ENCODE results near the gene EPC2.

The EPC2 gene

GRCh38 chr2:148720501-148721001 is 76.0 kb downstream of the EPC2 start:
- Histone ChIP-seq H3K27me3 (ENCODE audit: insufficient read depth, poor library complexity, severe bottlenecking) (no peaks in the 10 kb centered on the region), H3K27ac (replicated peaks) (no peak overlapping the region), H3K4me3 (replicated peaks; ENCODE audit: insufficient read depth, low read length) (no peak overlapping the region)
- no peak for DNase-seq (ENCODE audit: low read depth in 1 of 2, low spot score in 1 of 2)
- TF ChIP-seq CTCF (IDR thresholded peaks at IDR 0.05; ENCODE audit: insufficient read depth, low read length) (no peak), GABPA (IDR thresholded peaks at IDR 0.05; ENCODE audit: low read depth) (no peak), SPI1 (IDR thresholded peaks at IDR 0.05; ENCODE audit: borderline replicate concordance, low read depth) (no peak), POLR2AphosphoS5 (IDR thresholded peaks at IDR 0.05; ENCODE audit: low read depth) (no peak), REST (IDR thresholded peaks at IDR 0.05; ENCODE audit: insufficient replicate concordance, low read depth) (no peak)

GRCh38 chr2:148721520-148721931 is 77.0 kb downstream of the EPC2 start:
- TF ChIP-seq SPI1 (IDR thresholded peaks at IDR 0.05; ENCODE audit: borderline replicate concordance, low read depth), result peak; percentile 9; the same call in 1 of the 2 replicates
- TF ChIP-seq POLR2AphosphoS5 (IDR thresholded peaks at IDR 0.05; ENCODE audit: low read depth), result no peak
- no peak for TF ChIP-seq REST (IDR thresholded peaks at IDR 0.05; ENCODE audit: insufficient replicate concordance, low read depth)
- TF ChIP-seq CTCF (IDR thresholded peaks at IDR 0.05; ENCODE audit: insufficient read depth, low read length), result no peak
- TF ChIP-seq GABPA (IDR thresholded peaks at IDR 0.05; ENCODE audit: low read depth), result no peak
- no peak for DNase-seq (ENCODE audit: low read depth in 1 of 2, low spot score in 1 of 2)
- H3K4me3 ChIP-seq (replicated peaks; ENCODE audit: insufficient read depth, low read length), result no peak overlapping the region
- no peaks in the 10 kb centered on the region for H3K27me3 ChIP-seq (ENCODE audit: insufficient read depth, poor library complexity, severe bottlenecking)
- no peak overlapping the region for H3K27ac ChIP-seq (replicated peaks)

GRCh38 chr2:148721991-148722777 is 77.6 kb downstream of the EPC2 start:
- DNase-seq (ENCODE audit: low read depth in 1 of 2, low spot score in 1 of 2), result no peak
- no peaks in the 10 kb centered on the region for H3K27me3 ChIP-seq (ENCODE audit: insufficient read depth, poor library complexity, severe bottlenecking)
- TF ChIP-seq POLR2AphosphoS5 (IDR thresholded peaks at IDR 0.05; ENCODE audit: low read depth) (no peak), GABPA (IDR thresholded peaks at IDR 0.05; ENCODE audit: low read depth) (no peak)
- H3K4me3 ChIP-seq (replicated peaks; ENCODE audit: insufficient read depth, low read length), result no peak overlapping the region
- no peak overlapping the region for H3K27ac ChIP-seq (replicated peaks)

GRCh38 chr2:148725564-148725963 is 81.0 kb downstream of the EPC2 start:
- TF ChIP-seq SPI1 (IDR thresholded peaks at IDR 0.05; ENCODE audit: borderline replicate concordance, low read depth) (no peak), GABPA (IDR thresholded peaks at IDR 0.05; ENCODE audit: low read depth) (no peak), REST (IDR thresholded peaks at IDR 0.05; ENCODE audit: insufficient replicate concordance, low read depth) (no peak), CTCF (IDR thresholded peaks at IDR 0.05; ENCODE audit: insufficient read depth, low read length) (no peak), POLR2AphosphoS5 (IDR thresholded peaks at IDR 0.05; ENCODE audit: low read depth) (no peak)
- Histone ChIP-seq H3K27me3 (ENCODE audit: insufficient read depth, poor library complexity, severe bottlenecking) (no peaks in the 10 kb centered on the region), H3K4me3 (replicated peaks; ENCODE audit: insufficient read depth, low read length) (no peak overlapping the region), H3K27ac (replicated peaks) (no peak overlapping the region)
- DNase-seq (ENCODE audit: low read depth in 1 of 2, low spot score in 1 of 2), result no peak

Measured in HL-60 (cell line).